Measurements from ENCODE around the gene MEMO1. TPM values are rescaled to one million over a fixed set of nuclear protein-coding genes. Genes with fewer than 3 reads are reported as not detected.
"Not testable (repeated sequence)": the region's sequence is repeated elsewhere in the genome, so short reads cannot be mapped to it uniquely, and the experiment has no call there.

MEMO1 gene
- total RNA-seq, 1 donor: 37.6 TPM

DNA sequence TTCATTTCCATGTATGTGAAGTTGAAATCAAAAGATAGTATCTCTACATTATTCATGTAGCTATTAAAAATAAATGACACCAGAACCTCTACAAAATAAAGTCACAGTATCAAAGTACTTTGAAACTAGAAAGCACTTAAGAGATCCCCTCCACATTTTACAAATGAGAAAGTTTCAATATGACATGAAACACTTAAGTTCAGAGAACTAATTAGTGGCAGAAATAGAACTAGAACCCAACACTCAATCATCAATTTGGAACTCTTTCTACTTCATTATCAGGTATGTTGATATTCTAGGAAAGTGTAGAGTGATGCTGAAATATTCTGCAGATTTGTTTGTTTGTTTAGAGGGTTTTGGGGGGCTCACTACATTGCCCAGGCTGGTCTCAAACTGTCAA is 145.6 kb downstream of the MEMO1 start:
- no peaks in the 10 kb centered on the region for H3K9me3 ChIP-seq (ENCODE audit: low read depth, low read length)
- H3K79me2 ChIP-seq (ENCODE audit: insufficient read depth, low read length): no peaks in the 10 kb centered on the region
- H3K4me2 ChIP-seq (ENCODE audit: insufficient read depth, low read length): no peak overlapping the region
- no peaks in the 10 kb centered on the region for H3K27me3 ChIP-seq (ENCODE audit: insufficient read depth, low read length)
- DNase-seq (ENCODE audit: insufficient read length, low spot score, missing footprints): no peak
- no peak overlapping the region for H3K4me3 ChIP-seq (ENCODE audit: insufficient read depth, low read length)
- TF ChIP-seq, protein P1, sequence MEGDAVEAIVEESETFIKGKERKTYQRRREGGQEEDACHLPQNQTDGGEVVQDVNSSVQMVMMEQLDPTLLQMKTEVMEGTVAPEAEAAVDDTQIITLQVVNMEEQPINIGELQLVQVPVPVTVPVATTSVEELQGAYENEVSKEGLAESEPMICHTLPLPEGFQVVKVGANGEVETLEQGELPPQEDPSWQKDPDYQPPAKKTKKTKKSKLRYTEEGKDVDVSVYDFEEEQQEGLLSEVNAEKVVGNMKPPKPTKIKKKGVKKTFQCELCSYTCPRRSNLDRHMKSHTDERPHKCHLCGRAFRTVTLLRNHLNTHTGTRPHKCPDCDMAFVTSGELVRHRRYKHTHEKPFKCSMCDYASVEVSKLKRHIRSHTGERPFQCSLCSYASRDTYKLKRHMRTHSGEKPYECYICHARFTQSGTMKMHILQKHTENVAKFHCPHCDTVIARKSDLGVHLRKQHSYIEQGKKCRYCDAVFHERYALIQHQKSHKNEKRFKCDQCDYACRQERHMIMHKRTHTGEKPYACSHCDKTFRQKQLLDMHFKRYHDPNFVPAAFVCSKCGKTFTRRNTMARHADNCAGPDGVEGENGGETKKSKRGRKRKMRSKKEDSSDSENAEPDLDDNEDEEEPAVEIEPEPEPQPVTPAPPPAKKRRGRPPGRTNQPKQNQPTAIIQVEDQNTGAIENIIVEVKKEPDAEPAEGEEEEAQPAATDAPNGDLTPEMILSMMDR (IDR thresholded peaks at IDR 0.05; ENCODE audit: extremely low read depth, low read depth, low read length): no peak
- no peaks in the 10 kb centered on the region for H4K20me1 ChIP-seq (ENCODE audit: insufficient read depth, low read length)
- peaks cover 10% of the 10 kb centered on the region for H3K36me3 ChIP-seq (ENCODE audit: insufficient read depth, low read length)
- no peaks in the 10 kb centered on the region for H3K4me1 ChIP-seq (ENCODE audit: insufficient read depth, low read length)
- H3K27ac ChIP-seq (ENCODE audit: low read depth, low read length): no peak overlapping the region
- H2AFZ ChIP-seq (ENCODE audit: low read length): no peak overlapping the region

DNA sequence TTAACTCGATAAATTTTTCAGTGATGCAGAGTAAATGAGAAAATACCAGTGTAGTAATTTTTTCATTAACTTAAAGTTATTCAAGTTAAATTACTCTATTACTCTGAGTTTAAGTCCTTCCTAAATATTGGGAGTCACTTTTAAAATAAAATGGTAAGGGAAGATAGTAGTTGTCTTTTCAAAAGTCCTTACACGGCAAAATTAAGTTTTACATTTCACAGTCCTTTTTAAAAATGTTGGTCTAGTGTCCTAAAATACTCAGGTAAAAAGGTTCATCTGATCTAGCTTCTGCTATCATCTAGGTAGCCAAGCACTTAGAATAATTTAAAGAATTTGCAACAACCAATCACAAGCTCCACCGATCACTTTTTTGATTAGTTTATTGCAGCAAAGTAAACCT is 146.9 kb downstream of the MEMO1 start:
- Histone ChIP-seq H3K9me3 (ENCODE audit: low read depth, low read length) (no peaks in the 10 kb centered on the region), H3K4me3 (ENCODE audit: insufficient read depth, low read length) (no peak overlapping the region), H3K4me1 (ENCODE audit: insufficient read depth, low read length) (no peaks in the 10 kb centered on the region), H4K20me1 (ENCODE audit: insufficient read depth, low read length) (no peaks in the 10 kb centered on the region), H2AFZ (ENCODE audit: low read length) (no peak overlapping the region), H3K36me3 (ENCODE audit: insufficient read depth, low read length) (peaks cover 10% of the 10 kb centered on the region), H3K4me2 (ENCODE audit: insufficient read depth, low read length) (no peak overlapping the region), H3K79me2 (ENCODE audit: insufficient read depth, low read length) (no peaks in the 10 kb centered on the region), H3K27me3 (ENCODE audit: insufficient read depth, low read length) (no peaks in the 10 kb centered on the region), H3K27ac (ENCODE audit: low read depth, low read length) (no peak overlapping the region)
- DNase-seq (ENCODE audit: insufficient read length, low spot score, missing footprints): no peak
- TF ChIP-seq, protein P1 (IDR thresholded peaks at IDR 0.05; ENCODE audit: extremely low read depth, low read depth, low read length): no peak

- H3K4me2 ChIP-seq (ENCODE audit: insufficient read depth, low read length); H3K27me3 ChIP-seq (ENCODE audit: insufficient read depth, low read length); H3K4me1 ChIP-seq (ENCODE audit: insufficient read depth, low read length); DNase-seq (ENCODE audit: insufficient read length, low spot score, missing footprints); H3K27ac ChIP-seq (ENCODE audit: low read depth, low read length); H3K9me3 ChIP-seq (ENCODE audit: low read depth, low read length); H4K20me1 ChIP-seq (ENCODE audit: insufficient read depth, low read length); H3K79me2 ChIP-seq (ENCODE audit: insufficient read depth, low read length); H3K4me3 ChIP-seq (ENCODE audit: insufficient read depth, low read length); H2AFZ ChIP-seq (ENCODE audit: low read length): not testable (repeated sequence)
- H3K36me3 ChIP-seq (ENCODE audit: insufficient read depth, low read length): peaks cover 10% of the 10 kb centered on the region
These were observed 147.7 kb downstream of the MEMO1 start for GRCh38 chr2:31863015-31863656.

DNA sequence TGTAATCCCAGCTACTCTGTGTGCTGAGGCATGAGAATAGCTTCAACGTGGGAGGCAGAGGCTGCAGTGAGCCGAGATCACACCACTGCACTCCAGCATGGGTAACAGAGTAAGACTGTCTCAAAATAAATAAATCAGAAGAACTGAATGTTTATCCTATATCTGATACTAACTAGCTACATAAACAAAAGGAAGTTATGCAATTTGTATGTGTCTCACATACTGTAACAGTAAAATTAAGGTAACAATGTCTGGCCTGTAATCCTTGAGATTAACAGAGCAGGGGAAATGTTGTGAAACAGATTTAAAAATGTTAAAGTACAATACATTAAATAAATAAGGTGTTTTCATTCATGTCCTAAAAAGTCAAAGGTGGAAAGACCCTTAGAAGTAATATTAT is 150.8 kb downstream of the MEMO1 start:
- Histone ChIP-seq H3K9me3 (ENCODE audit: low read depth, low read length) (no peaks in the 10 kb centered on the region), H3K79me2 (ENCODE audit: insufficient read depth, low read length) (no peaks in the 10 kb centered on the region), H3K36me3 (ENCODE audit: insufficient read depth, low read length) (peaks cover 7% of the 10 kb centered on the region), H3K4me3 (ENCODE audit: insufficient read depth, low read length) (no peak overlapping the region), H3K4me2 (ENCODE audit: insufficient read depth, low read length) (no peak overlapping the region), H3K4me1 (ENCODE audit: insufficient read depth, low read length) (no peaks in the 10 kb centered on the region), H3K27me3 (ENCODE audit: insufficient read depth, low read length) (no peaks in the 10 kb centered on the region), H4K20me1 (ENCODE audit: insufficient read depth, low read length) (no peaks in the 10 kb centered on the region), H2AFZ (ENCODE audit: low read length) (no peak overlapping the region), H3K27ac (ENCODE audit: low read depth, low read length) (no peak overlapping the region)
- no peak for DNase-seq (ENCODE audit: insufficient read length, low spot score, missing footprints)
- TF ChIP-seq, protein P1 (IDR thresholded peaks at IDR 0.05; ENCODE audit: extremely low read depth, low read depth, low read length): no peak
